ENCODE data around the gene EXOC4.

- TF ChIP-seq CTCF (IDR thresholded peaks at IDR 0.05) (no peak), POLR2A (IDR thresholded peaks at IDR 0.05) (no peak)
Observed at GRCh38 chr7:134058980-134059379, 806.1 kb downstream of the EXOC4 start.
